ENCODE measurements around the gene FXR1. TPM values are rescaled to one million over a fixed set of nuclear protein-coding genes. Genes with fewer than 3 reads are reported as not detected.
"Not testable (repeated sequence)": the region's sequence is repeated elsewhere in the genome, so short reads cannot be mapped to it uniquely, and the experiment has no call there.

FXR1 gene
- 100 to 1,000 TPM; 184 to 248 TPM for total RNA-seq

GRCh38 chr3:180912304-180913296 lies at the start of gene FXR1:
FXR1 (plus strand) TSS chr3:180912670; CDS start chr3:180912686, 16 bp downstream.
- DNase-seq (ENCODE audit: low spot score in 2 of 2): peak; percentile 82 to 93
- peak; percentile 98 to 99 for ATAC-seq
- no peaks in the 10 kb centered on the region for H3K9me3 Mint-ChIP-seq
- H3K27ac Mint-ChIP-seq: peak within 1 kb of the TSS; percentile 96 to 100
- peaks cover 23 to 26% of the 10 kb centered on the region in 2 donors for H3K36me3 Mint-ChIP-seq

- H3K36me3 Mint-ChIP-seq: no peaks in the 10 kb centered on the region
- DNase-seq (ENCODE audit: low spot score in 2 of 2) (no peak), ATAC-seq (no peak)
- H3K9me3 Mint-ChIP-seq: no peaks in the 10 kb centered on the region
- no peak overlapping the region for H3K27ac Mint-ChIP-seq
Observed at GRCh38 chr3:180870008-180870699, 42.3 kb upstream of the FXR1 start.

GRCh38 chr3:180871901-180872300 lies 40.6 kb upstream of the FXR1 start:
- H3K9me3 Mint-ChIP-seq: no peaks in the 10 kb centered on the region
- DNase-seq (ENCODE audit: low spot score in 2 of 2) (no peak), ATAC-seq (no peak)
- H3K27ac Mint-ChIP-seq: no peak overlapping the region
- no peaks in the 10 kb centered on the region for H3K36me3 Mint-ChIP-seq

- not testable (repeated sequence) for ATAC-seq; H3K27ac Mint-ChIP-seq; H3K9me3 Mint-ChIP-seq; DNase-seq (ENCODE audit: low spot score in 2 of 2); H3K36me3 Mint-ChIP-seq
Observed at GRCh38 chr3:180872430-180872829, 40.0 kb upstream of the FXR1 start.

GRCh38 chr3:180875124-180875698 lies 37.3 kb upstream of the FXR1 start:
- no peaks in the 10 kb centered on the region for H3K36me3 Mint-ChIP-seq
- no peak for DNase-seq (ENCODE audit: low spot score in 2 of 2)
- no peaks in the 10 kb centered on the region for H3K9me3 Mint-ChIP-seq
- no peak overlapping the region for H3K27ac Mint-ChIP-seq
- ATAC-seq: no peak

- DNase-seq (ENCODE audit: low spot score in 2 of 2) (no peak), ATAC-seq (no peak)
- no peaks in the 10 kb centered on the region for H3K36me3 Mint-ChIP-seq
- H3K9me3 Mint-ChIP-seq: no peaks in the 10 kb centered on the region
- H3K27ac Mint-ChIP-seq: no peak overlapping the region
Observed at GRCh38 chr3:180881065-180881801, 31.2 kb upstream of the FXR1 start.

GRCh38 chr3:180882115-180882514 lies 30.4 kb upstream of the FXR1 start:
- ATAC-seq (no peak), DNase-seq (ENCODE audit: low spot score in 2 of 2) (no peak)
- H3K27ac Mint-ChIP-seq: no peak overlapping the region
- no peaks in the 10 kb centered on the region for H3K9me3 Mint-ChIP-seq
- no peaks in the 10 kb centered on the region for H3K36me3 Mint-ChIP-seq

GRCh38 chr3:180888992-180889560 lies 23.4 kb upstream of the FXR1 start:
- Mint-ChIP-seq H3K27ac (no peak overlapping the region), H3K9me3 (peaks cover 12 to 13% of the 10 kb centered on the region in 2 donors), H3K36me3 (peaks cover 13 to 14% of the 10 kb centered on the region in 2 donors)
- ATAC-seq (no peak), DNase-seq (ENCODE audit: low spot score in 2 of 2) (no peak)

GRCh38 chr3:180898572-180898971 lies 13.9 kb upstream of the FXR1 start:
- DNase-seq (ENCODE audit: low spot score in 2 of 2): no peak
- no peak overlapping the region for H3K27ac Mint-ChIP-seq
- H3K36me3 Mint-ChIP-seq: peaks cover 8 to 15% of the 10 kb centered on the region in 2 donors
- no peak for ATAC-seq
- H3K9me3 Mint-ChIP-seq: peaks cover 9 to 14% of the 10 kb centered on the region in 2 donors

GRCh38 chr3:180909369-180910127 lies 2.9 kb upstream of the FXR1 start:
- Mint-ChIP-seq H3K36me3 (peaks cover 18 to 23% of the 10 kb centered on the region in 2 donors), H3K27ac (peak overlapping the region in 1 of 2 donors; percentile 96), H3K9me3 (peaks cover 0 to 4% of the 10 kb centered on the region in 2 donors)
- DNase-seq (ENCODE audit: low spot score in 2 of 2): no peak
- ATAC-seq: no peak

- Mint-ChIP-seq H3K36me3 (peaks cover 27 to 30% of the 10 kb centered on the region in 2 donors), H3K9me3 (peaks cover 0 to 4% of the 10 kb centered on the region in 2 donors), H3K27ac (peak overlapping the region in 1 of 2 donors; percentile 96)
- DNase-seq (ENCODE audit: low spot score in 2 of 2) (no peak), ATAC-seq (no peak)
Observed at GRCh38 chr3:180910823-180911222, 1.6 kb upstream of the FXR1 start.

- peak overlapping the region; percentile 96 to 100 for H3K27ac Mint-ChIP-seq
- DNase-seq (ENCODE audit: low spot score in 2 of 2): no peak
- peaks cover 23 to 26% of the 10 kb centered on the region in 2 donors for H3K36me3 Mint-ChIP-seq
- ATAC-seq: peak in 1 of 2 donors; percentile 1
- no peaks in the 10 kb centered on the region for H3K9me3 Mint-ChIP-seq
Observed at GRCh38 chr3:180911876-180912303, 580 bp upstream of the FXR1 start.

GRCh38 chr3:180913581-180914404 lies 1.3 kb downstream of the FXR1 start:
- ATAC-seq (no peak), DNase-seq (ENCODE audit: low spot score in 2 of 2) (no peak)
- no peaks in the 10 kb centered on the region for H3K9me3 Mint-ChIP-seq
- peak overlapping the region; percentile 96 to 98 for H3K27ac Mint-ChIP-seq
- H3K36me3 Mint-ChIP-seq: peaks cover 23 to 26% of the 10 kb centered on the region in 2 donors

- H3K36me3 Mint-ChIP-seq: peaks cover 12 to 28% of the 10 kb centered on the region in 2 donors
- peak overlapping the region in 1 of 2 donors; percentile 14 for H3K27ac Mint-ChIP-seq
- ATAC-seq: no peak
- H3K9me3 Mint-ChIP-seq: no peaks in the 10 kb centered on the region
- no peak for DNase-seq (ENCODE audit: low spot score in 2 of 2)
Observed at GRCh38 chr3:180918542-180918941, 6.1 kb downstream of the FXR1 start.

All from activated naive CD4-positive, alpha-beta T cell treated with anti-CD3 and anti-CD28 coated beads, Interleukin-2, amount 50 U/mL, for 72 hours (primary cell).